IPS-18c (cell line): ENCODE data around the gene GYPC.
"Not testable (repeated sequence)": the region's sequence is repeated elsewhere in the genome, so short reads cannot be mapped to it uniquely, and the experiment has no call there.

Experiments
- H3K4me3 ChIP-seq: 2 replicates; pipeline ENCODE4 v1.7.0; 2013; ENCODE audit warnings: low read depth, mild to moderate bottlenecking, low read length, moderate library complexity; ENCODE audit not compliant: insufficient read depth
- H3K9me3 ChIP-seq: one replicate; pipeline ENCODE4 v1.6.1; 2013; ENCODE audit warnings: mild to moderate bottlenecking, low read length, moderate library complexity; ENCODE audit not compliant: control insufficient read depth, insufficient read depth

GYPC gene

GRCh38 chr2:126707191-126707590 lies 51.2 kb downstream of the GYPC start:
- Histone ChIP-seq H3K9me3 (no peaks in the 10 kb centered on the region), H3K4me3 (no peak overlapping the region)

- Histone ChIP-seq H3K9me3 (no peaks in the 10 kb centered on the region), H3K4me3 (no peak overlapping the region)
Observed at GRCh38 chr2:126707941-126708340, 52.0 kb downstream of the GYPC start.

- H3K9me3 ChIP-seq, result no peaks in the 10 kb centered on the region
- no peak overlapping the region for H3K4me3 ChIP-seq
Observed at GRCh38 chr2:126714191-126714965, 58.4 kb downstream of the GYPC start.

GRCh38 chr2:126715111-126715510 lies 59.2 kb downstream of the GYPC start:
- no peaks in the 10 kb centered on the region for H3K9me3 ChIP-seq
- no peak overlapping the region for H3K4me3 ChIP-seq

GRCh38 chr2:126715576-126716406 lies 59.8 kb downstream of the GYPC start:
- H3K4me3 ChIP-seq, result no peak overlapping the region
- H3K9me3 ChIP-seq, result no peaks in the 10 kb centered on the region

GRCh38 chr2:126717277-126717676 lies 61.3 kb downstream of the GYPC start:
- not testable (repeated sequence) for H3K4me3 ChIP-seq, H3K9me3 ChIP-seq

GRCh38 chr2:126717928-126718327 lies 62.0 kb downstream of the GYPC start:
- Histone ChIP-seq H3K4me3 (no peak overlapping the region), H3K9me3 (no peaks in the 10 kb centered on the region)

GRCh38 chr2:126719191-126719832 lies 63.4 kb downstream of the GYPC start:
- Histone ChIP-seq H3K9me3 (no peaks in the 10 kb centered on the region), H3K4me3 (no peak overlapping the region)

- Histone ChIP-seq H3K9me3 (no peaks in the 10 kb centered on the region), H3K4me3 (no peak overlapping the region)
Observed at GRCh38 chr2:126719833-126720351, 63.9 kb downstream of the GYPC start.

GRCh38 chr2:126720638-126721037 lies 64.7 kb downstream of the GYPC start:
- Histone ChIP-seq H3K4me3 (no peak overlapping the region; the same call in 1 of the 2 replicates), H3K9me3 (no peaks in the 10 kb centered on the region)

GRCh38 chr2:126722081-126722480 lies 66.1 kb downstream of the GYPC start:
- H3K4me3 ChIP-seq, result no peak overlapping the region

GRCh38 chr2:126722546-126722945 lies 66.6 kb downstream of the GYPC start:
- Histone ChIP-seq H3K9me3 (no peaks in the 10 kb centered on the region), H3K4me3 (no peak overlapping the region)

More at GRCh38 chr2:126722081-126722480, 66.1 kb downstream of the GYPC start:
- no peaks in the 10 kb centered on the region for H3K9me3 ChIP-seq

- Histone ChIP-seq H3K9me3 (no peaks in the 10 kb centered on the region), H3K4me3 (no peak overlapping the region)
Observed at GRCh38 chr2:126723281-126723815, 67.4 kb downstream of the GYPC start.

- no peaks in the 10 kb centered on the region for H3K9me3 ChIP-seq
- H3K4me3 ChIP-seq, result no peak overlapping the region
Observed at GRCh38 chr2:126725580-126725979, 69.6 kb downstream of the GYPC start.

GRCh38 chr2:126729896-126730295 lies 73.9 kb downstream of the GYPC start:
- no peaks in the 10 kb centered on the region for H3K9me3 ChIP-seq
- H3K4me3 ChIP-seq, result no peak overlapping the region

- no peak overlapping the region for H3K4me3 ChIP-seq
Observed at GRCh38 chr2:126730655-126731054, 74.7 kb downstream of the GYPC start.

GRCh38 chr2:126731353-126731752 lies 75.4 kb downstream of the GYPC start:
- H3K9me3 ChIP-seq, result no peaks in the 10 kb centered on the region
- H3K4me3 ChIP-seq, result no peak overlapping the region

More at GRCh38 chr2:126730655-126731054, 74.7 kb downstream of the GYPC start:
- H3K9me3 ChIP-seq, result no peaks in the 10 kb centered on the region
